ACC112 (cell line): ENCODE measurements around the gene SPECC1L.

Source experiments
- H2AFZ ChIP-seq: fragments of 200-600 bp; sonication (generic); one replicate; pipeline ENCODE4 v1.6.0; 2017; ENCODE audit warnings: antibody characterized with exemption, low read length; ENCODE audit not compliant: unreplicated experiment
- H3K27ac ChIP-seq: fragments of 200-600 bp; sonication (generic); 2 replicates; pipeline ENCODE4 v1.5.1; 2014; ENCODE audit warnings: low read depth, mild to moderate bottlenecking, antibody characterized with exemption, low read length, moderate library complexity
- H3K27me3 ChIP-seq: fragments of 200-600 bp; sonication (generic); 2 replicates; pipeline ENCODE4 v1.6.1; 2014; ENCODE audit warnings: mild to moderate bottlenecking, antibody characterized with exemption, low read length, moderate library complexity, mixed read lengths; ENCODE audit not compliant: insufficient read depth
- H3K36me3 ChIP-seq: fragments of 200-600 bp; sonication (generic); 2 replicates; pipeline ENCODE4 v1.6.1; 2016; ENCODE audit warnings: mild to moderate bottlenecking, antibody characterized with exemption, low read length, moderate library complexity, mixed read lengths; ENCODE audit not compliant: insufficient read depth
- H3K4me1 ChIP-seq: fragments of 200-600 bp; sonication (generic); one replicate; pipeline ENCODE4 v1.6.1; 2016; ENCODE audit warnings: low read length, mixed read lengths; ENCODE audit not compliant: insufficient read depth, unreplicated experiment, control insufficient read depth
- H3K4me3 ChIP-seq: fragments of 200-600 bp; sonication (generic); 2 replicates; pipeline ENCODE4 v1.5.1; 2014; ENCODE audit warnings: mild to moderate bottlenecking, low read depth, low read length
- H3K79me2 ChIP-seq: fragments of 200-600 bp; sonication (generic); one replicate; pipeline ENCODE4 v1.6.0; 2016; ENCODE audit warnings: low read length; ENCODE audit not compliant: control insufficient read depth, unreplicated experiment, insufficient read depth

The SPECC1L gene

GRCh38 chr22:24384131-24384530 is 113.5 kb downstream of the SPECC1L start:
- Histone ChIP-seq H3K4me3 (no peak overlapping the region), H3K79me2 (no peaks in the 10 kb centered on the region), H3K27ac (no peak overlapping the region), H3K27me3 (no peaks in the 10 kb centered on the region), H2AFZ (no peak overlapping the region), H3K4me1 (peaks cover 4% of the 10 kb centered on the region), H3K36me3 (no peaks in the 10 kb centered on the region)

- Histone ChIP-seq H3K27ac (no peak overlapping the region), H3K79me2 (peaks cover 3% of the 10 kb centered on the region), H3K27me3 (no peaks in the 10 kb centered on the region), H3K4me3 (no peak overlapping the region), H3K36me3 (no peaks in the 10 kb centered on the region), H3K4me1 (peaks cover 12% of the 10 kb centered on the region), H2AFZ (no peak overlapping the region)
Measured at GRCh38 chr22:24386937-24387471, 116.4 kb downstream of the SPECC1L start.

DNA sequence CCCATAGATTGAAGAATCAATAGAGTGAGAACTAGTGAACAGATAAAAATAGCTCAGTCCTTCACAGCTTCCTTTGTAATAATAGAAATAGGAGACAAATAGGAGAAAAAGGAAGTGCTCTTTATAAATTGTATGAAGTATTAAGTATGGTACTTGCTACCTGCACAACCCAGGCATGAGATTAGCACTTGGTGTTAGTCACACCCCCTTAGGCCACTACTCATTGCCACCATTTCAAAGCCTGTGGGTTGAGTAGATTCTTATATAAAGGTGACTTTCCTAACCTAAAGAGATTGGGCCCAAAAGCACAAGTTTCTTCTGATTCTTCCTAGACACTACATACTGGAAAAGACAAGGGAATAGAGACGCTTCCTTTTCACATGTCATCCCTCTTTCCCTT is 119.0 kb downstream of the SPECC1L start:
- Histone ChIP-seq H3K79me2 (peaks cover 3% of the 10 kb centered on the region), H3K36me3 (no peaks in the 10 kb centered on the region), H3K4me3 (no peak overlapping the region), H3K27me3 (no peaks in the 10 kb centered on the region), H2AFZ (no peak overlapping the region), H3K4me1 (peaks cover 18% of the 10 kb centered on the region), H3K27ac (no peak overlapping the region)

DNA sequence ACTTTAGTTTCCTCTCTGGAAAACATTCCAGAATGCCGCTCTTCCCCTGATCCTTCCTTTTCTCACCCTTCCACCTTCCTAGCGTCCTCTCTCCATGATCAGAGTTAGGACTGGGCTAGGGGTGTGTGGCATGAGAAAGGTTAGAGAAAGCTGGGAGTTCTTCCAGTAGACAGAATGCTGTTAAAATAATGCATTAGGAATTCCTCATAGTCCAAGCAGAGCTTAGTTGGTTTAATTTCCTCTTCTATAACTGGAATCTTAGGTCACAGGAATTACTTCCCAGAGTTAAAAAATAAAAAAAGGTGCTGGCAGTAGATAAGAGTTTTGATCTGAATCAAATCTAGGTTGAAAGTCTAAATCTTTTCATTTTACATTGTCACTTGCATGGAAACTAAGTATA is 119.5 kb downstream of the SPECC1L start:
- Histone ChIP-seq H3K79me2 (peaks cover 3% of the 10 kb centered on the region), H3K4me1 (peaks cover 18% of the 10 kb centered on the region), H3K27ac (no peak overlapping the region)

GRCh38 chr22:24390576-24390975 is 119.9 kb downstream of the SPECC1L start:
- Histone ChIP-seq H3K4me1 (peaks cover 18% of the 10 kb centered on the region), H3K79me2 (peaks cover 3% of the 10 kb centered on the region), H3K27ac (no peak overlapping the region), H3K27me3 (no peaks in the 10 kb centered on the region), H3K36me3 (no peaks in the 10 kb centered on the region), H2AFZ (no peak overlapping the region), H3K4me3 (no peak overlapping the region)

More for the DNA sequence above, 119.5 kb downstream of the SPECC1L start:
- Histone ChIP-seq H2AFZ (no peak overlapping the region), H3K36me3 (no peaks in the 10 kb centered on the region), H3K4me3 (no peak overlapping the region), H3K27me3 (no peaks in the 10 kb centered on the region)

DNA sequence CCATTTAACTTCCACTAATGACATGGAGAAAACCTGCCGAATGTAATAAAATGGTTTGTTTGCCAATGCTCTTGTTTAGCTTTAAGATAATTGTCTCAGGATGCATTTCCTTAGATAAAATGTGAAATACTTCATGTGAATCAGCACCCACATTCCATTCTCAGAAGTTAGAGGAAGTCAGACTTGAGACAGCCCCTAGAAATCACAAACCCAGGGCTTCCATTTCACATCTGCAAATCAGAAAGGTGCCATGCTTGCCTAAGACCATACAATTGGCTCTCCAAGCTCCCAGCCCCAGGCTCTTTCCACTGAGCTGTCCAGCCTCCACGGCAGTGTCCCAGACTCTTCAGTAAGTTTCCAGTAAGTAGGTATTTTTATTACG is 121.2 kb downstream of the SPECC1L start:
- H3K4me1 ChIP-seq, result peaks cover 18% of the 10 kb centered on the region
- H2AFZ ChIP-seq, result no peak overlapping the region
- peaks cover 3% of the 10 kb centered on the region for H3K79me2 ChIP-seq
- H3K27ac ChIP-seq, result peak overlapping the region; percentile 55
- H3K4me3 ChIP-seq, result no peak overlapping the region
- no peaks in the 10 kb centered on the region for H3K27me3 ChIP-seq
- no peaks in the 10 kb centered on the region for H3K36me3 ChIP-seq

DNA sequence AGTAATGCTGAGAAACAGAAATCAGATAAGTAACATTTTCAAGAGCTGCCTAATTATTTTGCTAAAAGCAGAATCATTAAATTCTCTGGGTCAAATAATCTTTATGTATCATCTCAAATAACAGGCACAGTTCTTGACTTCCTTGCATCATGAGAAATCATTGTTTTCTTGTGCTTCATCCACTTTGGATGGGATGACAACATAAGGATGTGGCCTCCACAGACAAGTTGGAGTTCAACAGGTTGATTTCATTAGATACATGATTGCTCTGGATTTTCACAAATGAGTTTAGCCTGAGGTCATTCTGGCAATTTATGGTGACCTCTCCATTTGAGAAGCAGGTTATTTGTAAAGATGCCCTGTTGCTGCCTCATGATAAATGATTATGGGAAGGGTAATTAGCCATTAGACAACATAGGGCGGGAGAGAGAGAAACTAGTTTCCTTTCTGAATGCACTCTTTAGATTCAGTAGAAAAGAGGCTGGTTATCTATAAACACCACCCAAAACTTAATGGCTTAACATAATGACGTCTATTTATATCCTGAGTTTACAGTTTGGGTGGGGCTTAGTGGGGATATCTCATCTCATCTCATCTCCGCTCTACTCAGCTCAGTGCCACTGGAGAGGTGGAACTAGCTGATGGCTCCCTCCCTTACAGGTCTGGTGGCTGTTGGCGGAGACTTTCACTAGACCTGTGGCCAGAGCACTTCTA is 121.7 kb downstream of the SPECC1L start:
- Histone ChIP-seq H3K4me3 (no peak overlapping the region), H2AFZ (no peak overlapping the region), H3K27ac (peak overlapping the region; percentile 55), H3K36me3 (no peaks in the 10 kb centered on the region), H3K27me3 (no peaks in the 10 kb centered on the region), H3K4me1 (peaks cover 18% of the 10 kb centered on the region), H3K79me2 (peaks cover 3% of the 10 kb centered on the region)

DNA sequence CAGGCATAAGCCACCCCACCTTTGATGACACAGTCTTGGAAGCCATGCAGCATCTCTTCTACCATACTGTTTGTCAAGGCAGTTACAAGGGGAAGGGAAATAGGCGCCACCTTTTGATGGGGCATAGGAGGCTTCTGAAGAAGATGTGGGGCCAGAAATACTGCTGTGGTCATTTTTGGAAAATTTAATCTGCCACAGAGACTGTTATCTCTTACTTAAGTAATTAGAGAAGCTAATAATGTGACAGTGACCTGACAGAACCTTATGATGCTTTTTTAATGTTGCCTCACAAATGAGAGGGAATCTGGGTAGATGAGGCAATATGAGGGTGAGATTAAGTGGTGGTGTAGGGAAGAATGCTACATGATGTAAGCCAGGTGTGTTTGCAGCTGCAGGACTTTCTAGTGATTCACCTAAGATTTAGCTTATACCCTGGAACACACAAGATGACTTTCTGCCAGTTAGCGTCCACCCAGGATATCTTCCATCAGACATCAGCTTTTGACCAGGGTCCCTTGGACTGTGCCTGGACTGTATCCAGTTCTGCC is 122.5 kb downstream of the SPECC1L start:
- Histone ChIP-seq H3K4me1 (peaks cover 18% of the 10 kb centered on the region), H3K79me2 (peaks cover 3% of the 10 kb centered on the region), H3K4me3 (no peak overlapping the region), H3K36me3 (no peaks in the 10 kb centered on the region), H2AFZ (no peak overlapping the region), H3K27me3 (no peaks in the 10 kb centered on the region), H3K27ac (no peak overlapping the region)

GRCh38 chr22:24393848-24394247 is 123.2 kb downstream of the SPECC1L start:
- H3K27ac ChIP-seq, result no peak overlapping the region
- H3K79me2 ChIP-seq, result peaks cover 3% of the 10 kb centered on the region
- peaks cover 18% of the 10 kb centered on the region for H3K4me1 ChIP-seq
- H3K4me3 ChIP-seq, result no peak overlapping the region
- no peaks in the 10 kb centered on the region for H3K36me3 ChIP-seq
- no peaks in the 10 kb centered on the region for H3K27me3 ChIP-seq
- no peak overlapping the region for H2AFZ ChIP-seq

DNA sequence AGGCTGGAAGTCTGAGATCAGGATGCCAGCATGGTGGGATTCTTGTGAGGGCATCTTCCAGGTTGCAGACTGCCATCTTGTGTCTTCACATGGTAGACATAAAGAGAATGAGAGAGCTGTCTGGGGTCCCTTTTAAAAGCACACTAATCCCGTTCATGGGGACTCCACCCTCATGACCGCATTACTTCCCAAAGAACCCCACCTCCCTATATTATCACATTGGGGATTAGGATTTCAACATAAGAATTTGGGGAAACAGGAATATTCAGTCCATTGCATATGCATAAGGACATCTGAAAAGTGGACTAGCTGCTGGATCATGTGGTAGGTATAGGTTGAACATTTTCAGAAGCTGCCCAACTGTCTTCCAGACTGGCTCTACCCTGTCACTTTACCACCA is 123.6 kb downstream of the SPECC1L start:
- H3K36me3 ChIP-seq, result no peaks in the 10 kb centered on the region
- peaks cover 3% of the 10 kb centered on the region for H3K79me2 ChIP-seq
- peaks cover 18% of the 10 kb centered on the region for H3K4me1 ChIP-seq
- H2AFZ ChIP-seq, result no peak overlapping the region
- H3K4me3 ChIP-seq, result no peak overlapping the region
- no peak overlapping the region for H3K27ac ChIP-seq
- no peaks in the 10 kb centered on the region for H3K27me3 ChIP-seq

- Histone ChIP-seq H3K79me2 (no peaks in the 10 kb centered on the region), H3K4me1 (peaks cover 27% of the 10 kb centered on the region), H3K36me3 (peaks cover 6% of the 10 kb centered on the region; the same call in 1 of the 2 replicates), H2AFZ (no peak overlapping the region), H3K27me3 (no peaks in the 10 kb centered on the region), H3K27ac (no peak overlapping the region), H3K4me3 (no peak overlapping the region)
Measured at GRCh38 chr22:24398409-24398808, 127.8 kb downstream of the SPECC1L start.
